ENCODE results near the gene HYDIN. TPM values are rescaled to one million over a fixed set of nuclear protein-coding genes. Genes with fewer than 3 reads are reported as not detected.

Gene HYDIN
- total and polyA plus RNA-seq, 9 of the 15 experiments (the other 6 are each of a cell fraction or from before 2014, with no cell fraction given): 0.08 to 0.43 (median 0.14) TPM; not detected in 1

DNA sequence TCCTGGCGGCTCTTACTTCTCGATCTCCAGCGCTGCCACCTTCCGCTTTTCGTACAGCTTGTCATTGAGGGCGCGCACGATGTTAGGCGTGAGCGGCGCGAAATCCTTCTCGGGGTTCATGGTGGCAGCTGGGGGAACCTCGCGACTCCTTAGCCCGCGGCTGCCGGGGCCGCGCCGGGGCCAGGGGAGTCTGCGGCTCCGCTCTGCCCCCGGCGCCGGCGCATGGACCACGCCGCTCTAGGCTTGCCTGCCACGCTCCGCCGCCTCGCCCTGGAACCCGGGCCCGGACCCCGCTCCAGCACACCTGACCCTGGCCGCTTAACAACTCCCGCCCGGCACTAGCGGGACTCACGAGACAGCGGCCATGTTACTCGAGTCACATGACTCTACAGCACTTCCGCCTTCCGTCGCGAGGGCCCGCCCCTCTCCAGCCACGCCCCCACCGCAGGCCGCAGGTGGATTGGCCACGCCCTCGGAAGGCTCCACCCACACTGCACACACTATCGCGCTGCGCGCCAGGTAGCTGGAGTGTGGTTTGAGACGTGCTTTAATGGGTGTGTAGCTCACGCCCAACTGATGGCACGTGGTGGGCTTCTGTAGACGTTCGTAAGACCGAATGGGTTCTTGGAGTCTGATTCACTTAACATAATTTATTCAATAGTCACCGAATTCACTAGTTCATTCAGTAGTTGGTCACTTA, 429.6 kb downstream of the HYDIN start, which contains the start of gene VAC14 (continued):
- TF ChIP-seq USF2 (CRISPR knock-in tag; IDR thresholded peaks at IDR 0.05): peak; percentile 98
- no peak for TF ChIP-seq ZBTB9 (CRISPR knock-in tag; IDR thresholded peaks at IDR 0.05)
- no peak for TF ChIP-seq RFX7 (CRISPR knock-in tag; IDR thresholded peaks at IDR 0.05)
- TF ChIP-seq CC2D1A (IDR thresholded peaks at IDR 0.05): no peak
- TF ChIP-seq, protein P1, sequence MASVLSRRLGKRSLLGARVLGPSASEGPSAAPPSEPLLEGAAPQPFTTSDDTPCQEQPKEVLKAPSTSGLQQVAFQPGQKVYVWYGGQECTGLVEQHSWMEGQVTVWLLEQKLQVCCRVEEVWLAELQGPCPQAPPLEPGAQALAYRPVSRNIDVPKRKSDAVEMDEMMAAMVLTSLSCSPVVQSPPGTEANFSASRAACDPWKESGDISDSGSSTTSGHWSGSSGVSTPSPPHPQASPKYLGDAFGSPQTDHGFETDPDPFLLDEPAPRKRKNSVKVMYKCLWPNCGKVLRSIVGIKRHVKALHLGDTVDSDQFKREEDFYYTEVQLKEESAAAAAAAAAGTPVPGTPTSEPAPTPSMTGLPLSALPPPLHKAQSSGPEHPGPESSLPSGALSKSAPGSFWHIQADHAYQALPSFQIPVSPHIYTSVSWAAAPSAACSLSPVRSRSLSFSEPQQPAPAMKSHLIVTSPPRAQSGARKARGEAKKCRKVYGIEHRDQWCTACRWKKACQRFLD (CRISPR knock-in tag; IDR thresholded peaks at IDR 0.05): peak; percentile 86
- TF ChIP-seq ZNF280B (CRISPR knock-in tag; IDR thresholded peaks at IDR 0.05): no peak
- TF ChIP-seq USF1 (CRISPR knock-in tag; IDR thresholded peaks at IDR 0.05): peak; percentile 98
- no peak for TF ChIP-seq ZNF224 (CRISPR knock-in tag; IDR thresholded peaks at IDR 0.05)
- no peak for TF ChIP-seq KAT7 (CRISPR knock-in tag; IDR thresholded peaks at IDR 0.05; ENCODE audit: borderline replicate concordance)
